GM03348 (cell line): ENCODE results near the gene GALNT14.

ENCODE experiments used
- DNase-seq: peaks from one replicate; pipeline ENCODE4 v3.0.0; 2012; ENCODE audit warnings: low spot score

Gene GALNT14

DNA sequence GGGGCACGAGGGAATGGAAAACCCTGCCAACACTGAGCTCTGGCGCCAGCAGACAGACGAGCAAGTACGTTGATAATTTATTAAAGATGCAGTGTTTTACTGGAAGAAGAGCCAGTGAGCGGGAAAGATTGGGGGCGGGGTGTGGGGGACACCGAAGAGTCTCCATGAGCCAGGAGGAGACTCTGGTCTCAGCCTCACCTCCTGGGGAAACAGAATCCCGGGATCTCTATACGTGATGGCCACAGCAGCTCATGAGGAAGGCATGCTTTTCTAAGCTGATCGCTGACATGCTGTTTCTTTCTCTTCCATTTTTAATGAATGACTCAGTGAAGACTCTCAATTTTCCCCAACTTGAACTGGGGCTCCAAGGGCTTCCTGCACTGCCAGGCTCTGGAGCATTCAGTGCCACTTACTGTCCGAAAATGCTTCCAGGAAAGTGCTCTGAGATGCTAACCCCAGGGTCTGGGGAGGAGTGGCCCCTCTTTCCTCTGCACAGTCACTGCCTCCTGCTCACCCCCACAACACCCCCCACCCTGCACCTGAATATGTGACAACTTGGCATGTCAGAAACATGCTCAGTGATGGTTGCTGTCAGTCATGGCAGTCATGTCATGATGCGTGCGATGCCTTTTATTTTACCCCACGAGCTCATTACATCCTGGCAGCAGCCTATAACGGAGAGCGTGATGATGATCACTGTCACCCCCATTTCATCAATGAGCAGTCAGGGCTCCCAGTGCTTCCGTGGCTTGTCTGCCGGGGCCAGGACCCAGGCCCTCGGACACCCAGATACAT, 166.8 kb downstream of the GALNT14 start:
- peak; percentile 30 for DNase-seq

DNA sequence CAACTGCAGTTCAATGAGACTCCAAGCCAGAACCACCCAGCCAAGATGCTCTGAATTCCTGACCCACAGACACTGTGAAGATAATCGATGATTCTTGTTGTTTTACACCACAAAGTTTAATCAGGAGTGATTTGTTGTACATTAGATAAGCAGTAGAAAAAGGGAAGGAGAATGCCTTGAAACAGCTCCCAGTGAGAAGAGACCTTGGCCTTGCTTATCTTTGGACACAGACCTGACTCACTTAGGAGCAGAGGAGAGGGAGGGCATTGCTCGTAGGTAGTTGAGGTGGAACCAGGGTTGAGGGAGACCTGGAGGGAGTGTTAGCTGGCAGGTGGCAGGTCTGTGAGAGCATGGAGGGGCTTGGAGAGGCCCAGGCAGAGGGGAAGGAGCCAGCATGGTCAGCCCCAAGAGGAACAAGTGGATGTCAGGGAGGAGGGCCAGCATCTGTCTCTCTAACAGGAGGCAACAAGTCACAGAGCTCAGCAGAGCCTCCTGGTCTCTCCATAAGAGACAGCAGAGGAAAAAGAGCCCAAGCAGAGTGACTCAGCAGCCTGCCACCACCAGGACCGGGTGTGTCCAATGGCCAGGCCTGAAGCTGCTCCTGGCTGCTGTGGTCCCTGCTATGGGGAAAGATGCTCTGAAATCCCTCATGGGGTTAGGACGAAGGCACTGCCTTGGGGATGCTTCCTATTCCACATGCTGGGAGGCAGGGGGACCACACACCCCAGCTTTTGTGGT, 169.4 kb downstream of the GALNT14 start:
- DNase-seq: no peak

DNA sequence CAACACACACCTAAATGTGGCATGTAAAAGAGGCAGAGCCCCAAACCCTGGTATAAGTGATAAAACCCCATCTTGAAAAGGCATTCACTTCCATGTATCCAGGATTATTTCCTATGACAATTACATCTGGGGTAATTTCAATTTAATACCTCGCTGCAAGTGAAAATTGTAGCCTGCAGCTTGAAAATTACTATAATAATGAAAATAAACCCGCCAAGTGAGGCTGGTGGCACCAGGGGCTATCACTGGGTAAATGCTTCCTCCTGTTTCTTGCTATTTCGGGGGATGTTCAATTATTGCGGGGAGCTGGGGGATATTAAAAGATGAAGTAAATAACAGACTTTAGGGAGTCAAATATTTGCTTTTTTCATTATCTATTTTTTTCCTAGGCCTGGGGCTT, 171.5 kb downstream of the GALNT14 start:
- DNase-seq: no peak

DNA sequence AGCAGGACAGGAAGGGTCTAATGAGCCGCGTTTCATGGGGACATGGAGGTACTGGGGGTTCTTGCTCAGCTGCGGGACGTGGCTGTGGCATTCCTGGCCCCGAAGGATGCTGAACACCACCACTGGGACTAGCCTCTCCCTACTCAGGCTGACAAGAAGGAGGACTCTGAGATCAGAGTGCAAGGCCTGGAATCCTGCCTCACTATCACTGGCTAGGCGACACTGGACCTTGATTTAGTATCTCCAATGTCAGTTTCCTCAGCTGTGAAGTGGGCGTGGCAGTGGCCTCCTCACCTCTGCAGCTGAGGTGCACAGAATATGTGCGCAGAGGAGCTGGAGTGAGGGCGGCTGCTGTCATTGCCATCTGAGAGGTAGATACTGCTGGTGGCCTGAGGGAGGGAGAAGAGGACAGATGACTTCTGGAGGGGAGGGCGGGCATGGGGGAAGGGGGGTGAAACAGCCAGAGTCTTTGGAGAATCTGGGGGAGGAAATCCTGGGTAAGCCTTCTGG, 173.2 kb downstream of the GALNT14 start:
- no peak for DNase-seq

DNA sequence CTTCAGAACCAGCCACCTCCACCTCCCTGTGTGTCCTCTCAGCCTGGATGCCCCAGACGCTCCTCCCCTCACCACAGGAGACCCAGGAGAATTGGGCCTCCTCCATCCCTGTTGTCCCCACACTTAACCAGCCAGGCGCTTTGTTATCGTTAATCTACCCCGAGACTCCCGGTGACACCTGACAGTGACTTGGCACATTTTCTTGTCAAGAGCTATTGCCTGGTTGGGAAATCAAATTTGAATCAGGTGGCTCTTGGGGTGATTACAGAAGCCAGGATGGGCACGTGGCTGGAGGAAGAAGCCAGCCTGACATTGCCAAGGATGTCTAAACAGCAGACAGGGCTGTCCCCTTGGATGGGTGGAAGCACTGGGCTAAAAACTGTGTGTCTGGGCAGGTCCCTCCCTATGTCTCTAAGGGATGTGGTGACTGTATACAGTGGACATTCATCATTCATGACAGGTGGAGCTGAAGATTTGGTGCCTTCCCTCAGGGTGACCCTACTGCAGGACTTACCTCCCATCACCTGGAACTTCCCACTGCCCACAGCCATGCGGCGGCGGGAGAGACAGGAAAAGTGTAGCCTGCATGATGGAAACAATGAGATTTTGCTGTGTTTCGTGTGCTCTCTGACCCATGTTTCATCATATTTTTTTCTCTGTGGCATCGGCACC, 173.8 kb downstream of the GALNT14 start:
- no peak for DNase-seq

DNA sequence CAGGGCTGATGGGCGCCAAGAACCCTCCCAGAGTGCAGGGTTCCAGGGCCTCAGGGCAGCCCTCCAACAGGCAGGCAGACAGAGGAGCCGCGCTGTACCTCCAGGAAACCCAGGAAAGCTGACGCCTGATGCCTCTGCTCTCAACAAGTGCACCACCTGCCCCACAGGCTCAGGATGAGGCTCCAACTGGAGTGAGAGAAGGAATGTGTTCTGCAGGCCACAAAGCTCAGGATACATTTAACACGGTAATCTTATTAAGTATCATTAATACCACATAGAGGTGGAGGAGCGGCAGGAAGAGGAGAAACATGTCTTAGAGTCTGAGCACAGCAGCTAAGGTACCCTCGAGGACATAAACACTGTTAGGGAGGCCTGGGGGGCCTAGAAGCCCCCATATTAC, 175.1 kb downstream of the GALNT14 start:
- no peak for DNase-seq

DNA sequence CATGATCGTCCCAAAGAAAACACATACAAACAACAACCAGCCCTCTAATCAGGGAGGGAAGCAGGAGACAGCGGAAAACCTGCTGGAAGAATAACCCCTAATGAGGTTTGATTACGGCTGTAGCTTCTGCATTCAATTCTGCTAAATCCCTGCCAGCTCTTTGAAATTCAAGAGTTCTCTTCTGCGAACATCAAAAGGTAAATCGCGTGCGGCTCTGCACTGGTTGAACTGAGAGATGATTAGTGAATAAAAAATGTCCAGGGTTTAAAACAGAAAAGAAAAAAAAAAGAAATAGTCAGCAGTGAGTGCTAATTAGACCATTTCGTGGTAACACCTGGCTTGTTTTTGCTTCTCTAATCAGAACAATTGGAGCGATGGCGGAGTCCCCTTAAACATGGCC, 178.0 kb downstream of the GALNT14 start:
- DNase-seq: no peak

DNA sequence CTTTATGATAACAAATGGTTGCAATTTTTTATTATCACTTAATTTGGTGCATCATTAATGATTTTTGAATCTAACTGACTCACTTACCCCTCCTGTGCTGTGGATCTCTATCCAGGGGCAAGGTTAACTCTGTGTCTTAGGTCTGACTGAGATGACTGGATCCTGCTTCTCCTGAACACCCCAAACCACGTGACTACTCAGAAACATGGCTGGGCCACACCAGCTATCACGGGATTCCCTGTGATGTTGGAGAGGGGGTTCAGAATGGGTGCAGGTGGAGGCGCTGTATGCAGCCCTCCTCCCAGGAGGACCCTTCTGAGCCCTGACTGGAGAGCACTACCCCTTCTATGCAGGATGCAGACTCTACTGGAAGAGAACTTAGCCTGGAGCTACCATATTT, 178.6 kb downstream of the GALNT14 start:
- DNase-seq: no peak

DNA sequence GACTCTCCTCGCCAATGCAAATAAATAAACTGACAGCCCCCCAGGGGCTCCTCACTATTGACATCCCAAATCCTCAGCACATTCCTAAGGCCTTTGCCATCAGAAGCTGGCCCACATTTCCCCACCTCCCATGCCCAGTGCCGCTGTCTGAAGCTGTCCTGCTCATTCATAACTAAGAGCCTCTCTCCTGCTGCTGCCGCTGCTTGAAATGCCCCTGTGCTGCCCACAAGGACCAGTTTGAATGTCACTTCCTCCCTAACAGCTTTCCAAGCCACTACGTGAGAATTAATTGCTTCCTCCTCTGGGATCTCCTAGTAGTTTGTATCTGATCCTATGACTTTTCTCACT, 179.3 kb downstream of the GALNT14 start:
- no peak for DNase-seq

DNA sequence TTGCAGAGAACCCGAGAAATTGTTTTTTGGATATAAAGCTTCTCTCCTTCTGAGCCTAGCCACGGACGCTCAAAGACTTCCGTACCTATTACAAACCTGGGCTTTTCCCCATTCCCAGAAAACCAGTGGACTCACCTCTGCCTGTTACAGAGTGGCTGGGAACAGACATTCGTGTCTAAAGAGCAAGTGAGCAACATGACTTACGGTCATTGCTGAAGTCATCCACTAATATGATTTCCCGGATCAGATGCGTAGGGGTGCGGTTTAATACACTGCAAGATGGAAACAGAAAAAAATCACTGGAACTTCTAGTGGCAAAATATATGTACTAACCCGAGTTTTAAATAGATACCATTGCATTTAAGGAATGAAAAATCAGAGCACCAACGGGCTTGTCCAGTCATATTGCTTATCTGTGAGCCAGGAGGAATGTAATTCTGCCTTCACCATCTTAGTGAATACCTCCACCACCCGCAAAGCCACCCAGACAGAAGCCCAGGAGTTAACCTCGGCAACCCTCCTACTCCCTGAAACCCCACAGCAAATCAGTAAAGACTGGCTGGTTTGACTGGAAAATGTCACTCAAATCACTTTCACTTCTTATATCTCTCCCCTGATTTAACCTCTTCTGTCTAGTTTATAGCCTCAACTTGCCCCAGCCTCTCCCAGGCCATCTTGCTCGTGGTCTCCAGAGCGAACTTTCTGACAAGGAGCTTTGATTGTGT, 179.9 kb downstream of the GALNT14 start:
- DNase-seq: no peak

DNA sequence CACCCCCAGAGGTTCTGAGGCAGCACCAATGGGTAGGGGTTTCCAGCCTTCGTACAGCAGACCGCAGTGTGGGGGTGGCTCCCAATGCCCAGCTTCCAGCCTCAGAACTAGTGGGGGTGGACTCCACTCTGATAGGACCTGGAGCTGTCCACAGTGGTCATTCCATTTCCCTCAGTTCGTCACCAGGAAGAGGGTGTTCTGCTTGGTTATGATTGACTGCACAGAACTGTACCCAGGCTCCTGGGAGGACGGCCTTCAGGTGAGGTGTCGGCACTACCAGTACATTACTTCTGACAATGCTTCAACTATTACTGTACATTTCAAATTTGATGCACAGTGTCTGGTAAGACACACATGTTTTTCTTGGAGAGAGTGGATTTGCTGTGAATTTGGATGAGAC, 180.6 kb downstream of the GALNT14 start:
- no peak for DNase-seq

DNA sequence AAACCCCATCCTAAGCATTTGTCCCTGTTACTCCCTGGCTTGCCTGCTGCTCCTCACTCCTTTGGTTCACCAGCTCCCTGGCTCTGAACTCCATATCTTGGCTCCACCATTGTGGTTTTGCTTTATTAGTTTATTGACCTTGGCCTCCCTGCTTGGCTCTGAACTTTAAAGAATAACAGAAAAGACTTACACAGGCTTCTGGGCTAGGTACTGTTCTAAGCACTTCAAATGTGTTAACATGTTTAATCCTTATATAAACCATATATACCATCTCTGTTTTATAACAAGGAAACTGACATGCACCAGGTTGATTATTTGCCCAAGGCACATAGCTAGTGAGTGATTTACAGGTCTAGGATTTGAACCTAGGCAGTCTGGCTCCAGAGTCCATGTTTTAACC, 181.2 kb downstream of the GALNT14 start:
- no peak for DNase-seq

DNA sequence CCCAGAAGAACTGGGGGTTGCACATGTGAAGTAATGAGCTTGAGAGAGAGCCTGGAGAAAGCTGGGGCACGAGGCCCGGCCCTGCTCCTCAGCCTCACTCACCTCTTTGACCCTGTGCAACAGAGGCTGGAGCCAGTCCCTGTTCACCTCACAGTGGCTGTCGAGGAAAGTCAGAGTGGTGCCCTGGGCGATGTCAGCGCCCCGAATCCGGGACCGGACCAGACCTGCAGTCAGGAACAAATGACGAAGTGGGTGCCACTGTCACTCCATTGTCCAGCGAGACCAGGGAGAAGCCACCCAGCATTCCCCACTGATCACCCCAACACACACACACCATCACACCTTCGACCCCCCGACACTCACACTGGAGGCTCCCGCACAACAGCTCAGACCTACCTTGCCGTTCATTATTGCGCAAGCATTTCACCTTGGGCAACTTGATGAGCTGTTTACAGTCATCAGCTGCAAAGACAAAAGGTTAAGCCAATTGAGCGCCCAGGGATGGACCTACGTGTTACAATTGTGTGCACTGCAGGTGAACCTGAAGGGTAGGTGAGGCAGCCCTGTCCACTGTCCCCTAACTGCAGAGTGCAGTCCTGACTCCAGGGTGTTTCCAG, 182.6 kb downstream of the GALNT14 start:
- DNase-seq: no peak

DNA sequence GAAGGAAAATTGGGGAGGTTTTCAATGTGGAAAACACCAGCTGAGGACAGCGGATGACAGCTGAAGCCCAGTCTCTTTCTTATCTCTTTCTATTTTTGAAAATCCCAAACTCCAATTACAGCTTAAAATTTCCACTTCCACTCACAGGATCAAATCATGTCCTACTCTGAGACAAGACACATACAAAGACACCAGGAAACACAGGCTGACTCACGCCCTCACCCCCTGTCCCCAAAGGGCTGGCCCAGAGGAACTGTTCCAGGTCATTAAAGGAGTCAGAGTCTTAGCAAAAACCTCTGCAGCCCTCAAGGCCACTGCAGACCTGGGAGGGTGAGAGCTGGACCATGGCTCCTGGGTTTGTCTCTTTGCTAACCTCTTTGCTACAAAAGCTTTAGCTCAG, 187.9 kb downstream of the GALNT14 start:
- DNase-seq: no peak

DNA sequence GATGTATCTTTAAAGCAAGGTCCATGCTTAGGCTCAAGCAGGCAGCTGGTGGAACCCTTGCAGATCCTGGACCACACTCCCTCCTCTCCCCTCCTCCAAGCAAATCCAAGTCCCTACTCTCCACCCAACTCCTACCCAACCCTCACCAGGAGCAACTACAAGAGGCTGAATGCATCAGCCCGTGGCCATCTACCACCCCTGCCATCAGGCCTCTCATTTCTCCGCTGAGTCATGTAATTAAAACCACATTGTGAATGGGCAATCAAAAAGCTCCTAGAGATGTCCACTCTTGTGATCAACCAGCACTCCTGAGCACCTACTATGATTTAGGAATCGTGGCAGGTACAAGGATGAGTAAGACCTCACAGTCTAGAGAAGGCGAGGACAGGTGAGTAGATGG, 188.8 kb downstream of the GALNT14 start:
- DNase-seq: no peak

DNA sequence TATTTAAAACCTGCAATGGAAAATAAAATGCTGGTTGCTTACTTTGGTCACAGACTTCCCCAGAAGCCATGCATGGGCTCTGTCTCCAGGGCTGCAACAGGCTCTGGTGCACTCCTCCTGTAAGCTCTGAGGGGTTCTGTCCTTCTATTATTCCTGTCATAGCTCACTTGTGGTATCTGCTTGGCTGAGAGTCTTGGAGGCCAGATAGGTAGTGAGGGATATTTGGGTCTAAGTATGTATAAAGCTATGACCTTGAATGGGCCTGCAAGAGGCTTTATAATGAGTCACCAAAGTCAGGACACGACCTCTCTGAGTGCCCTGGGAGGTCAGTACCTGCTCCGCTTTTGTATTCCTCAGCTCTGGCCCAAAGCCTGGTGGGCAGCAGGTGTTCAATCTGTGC, 189.4 kb downstream of the GALNT14 start:
- DNase-seq: no peak

DNA sequence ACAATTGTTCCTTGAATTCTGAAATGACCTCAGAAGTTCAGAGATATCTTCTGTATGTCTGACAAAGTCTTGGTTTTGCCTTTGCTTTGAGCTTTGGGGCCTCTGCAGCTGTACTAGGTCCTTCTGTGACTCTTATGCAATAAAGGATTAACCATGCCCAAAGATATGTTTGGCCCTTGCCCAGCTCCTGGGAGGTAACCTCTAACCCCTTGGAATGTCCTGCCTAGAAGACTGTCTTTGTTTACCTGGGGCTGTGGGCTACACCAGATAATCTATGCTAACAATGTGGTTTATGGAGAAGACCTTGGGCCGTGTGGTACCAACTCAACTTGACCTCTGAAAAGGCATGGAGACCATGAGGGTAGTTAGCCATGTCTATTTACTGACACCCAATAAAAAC, 190.1 kb downstream of the GALNT14 start:
- no peak for DNase-seq

DNA sequence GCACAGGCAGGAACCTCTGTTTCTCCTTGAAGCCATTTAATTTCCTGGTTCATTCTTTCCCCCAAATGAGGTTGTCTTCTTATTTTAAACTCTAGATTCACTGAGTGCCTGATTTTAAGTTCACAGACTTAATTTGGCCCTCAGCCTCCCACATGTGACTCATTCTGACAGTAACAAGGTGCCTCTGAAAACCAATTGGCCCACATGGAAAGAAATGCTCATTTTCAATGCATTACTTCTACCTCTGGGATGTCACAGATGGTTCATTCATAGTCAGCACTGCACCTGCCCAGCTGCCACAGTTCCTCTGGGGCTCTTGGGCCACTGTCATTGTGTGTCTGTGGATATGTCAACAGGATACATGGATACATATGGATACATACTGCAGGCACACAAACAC, 190.6 kb downstream of the GALNT14 start:
- no peak for DNase-seq

DNA sequence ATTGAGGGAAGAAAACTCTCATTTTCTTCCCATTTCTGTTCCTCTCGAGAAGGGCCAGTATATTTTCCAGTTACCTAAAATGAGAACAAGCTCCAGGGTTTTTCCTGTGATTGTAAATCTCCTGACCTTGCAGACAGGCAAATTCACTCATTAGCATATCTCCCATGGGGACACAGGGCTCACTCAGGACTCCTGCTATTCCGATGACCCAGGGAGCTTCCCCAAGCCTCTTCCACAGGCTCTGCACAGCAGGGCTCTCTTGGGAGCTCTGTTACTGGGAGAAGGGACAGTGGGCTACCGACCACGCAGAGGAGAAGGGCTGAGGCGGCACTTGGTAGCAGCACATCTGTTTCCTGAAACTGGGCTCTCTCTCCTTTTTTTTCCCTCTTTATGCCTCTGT, 195.8 kb downstream of the GALNT14 start:
- no peak for DNase-seq

DNA sequence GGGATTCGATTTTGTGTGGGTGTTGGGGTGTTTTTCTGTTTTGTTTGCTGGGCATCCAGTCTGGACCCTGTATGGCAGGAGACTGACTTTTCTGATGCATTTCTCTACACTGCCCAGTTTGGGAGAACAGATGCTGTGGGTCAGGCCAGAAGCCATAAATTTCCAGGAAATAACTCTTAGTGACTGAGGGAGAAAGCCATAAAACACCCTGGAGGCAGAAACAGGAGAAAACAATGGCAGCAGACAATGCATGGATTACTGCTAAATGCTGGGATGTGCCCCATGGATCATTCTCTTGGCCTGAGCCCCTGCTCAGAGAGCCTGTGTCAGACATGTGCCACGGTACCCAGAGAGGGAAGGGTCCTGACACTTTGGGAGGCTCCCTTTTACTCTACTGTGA, 197.4 kb downstream of the GALNT14 start:
- no peak for DNase-seq

DNA sequence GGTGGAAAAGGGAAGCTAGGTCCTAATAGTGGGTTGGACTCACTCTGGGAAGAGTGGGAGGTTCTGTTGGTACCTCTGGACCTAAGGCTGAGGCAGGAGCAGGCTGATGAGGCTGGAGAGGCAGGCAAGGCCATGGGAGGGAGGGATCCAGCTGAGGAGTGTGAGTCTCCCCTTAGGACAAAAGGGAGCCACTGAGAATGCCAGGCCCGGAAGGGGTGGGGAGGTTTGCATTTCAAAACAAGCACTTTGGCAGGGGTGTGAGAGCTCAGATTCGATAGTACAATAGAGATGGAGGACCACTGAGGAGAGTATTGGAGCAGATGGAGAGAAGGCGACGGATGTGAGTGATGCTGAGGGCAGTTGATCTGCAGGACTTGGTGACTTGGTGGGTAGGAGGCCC, 198.9 kb downstream of the GALNT14 start:
- DNase-seq: no peak

DNA sequence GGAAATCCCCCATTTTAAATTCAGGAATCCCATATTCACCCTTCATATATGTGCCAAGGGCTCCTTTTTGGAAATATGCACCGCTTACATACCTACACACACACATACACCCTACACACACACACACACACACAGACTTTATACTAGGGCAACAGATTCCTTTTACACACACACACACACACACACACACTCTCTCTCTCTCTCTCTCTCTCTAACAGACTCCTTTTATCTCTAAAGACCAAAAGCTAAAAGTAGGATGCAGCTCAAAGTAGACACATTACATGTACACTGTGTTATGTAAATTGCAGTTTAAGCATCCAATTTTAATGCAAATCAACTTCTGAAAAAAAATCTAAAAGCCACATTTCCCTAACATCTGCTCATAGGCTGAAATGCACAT, 200.0 kb downstream of the GALNT14 start:
- no peak for DNase-seq
